HG03095 (cell line): ENCODE data around the gene RPS4Y2.

Experiments
- ATAC-seq: cut with Tn5 transposase; IDR thresholded peaks from one replicate; pipeline ENCODE4 v1.9.1; 2021; ENCODE audit warnings: moderate library complexity; ENCODE audit not compliant: unreplicated experiment

The RPS4Y2 gene

GRCh38 chrY:20755808-20756207 lies at the start of gene RPS4Y2:
Gene RPS4Y2, plus strand, starts transcription at chrY:20756108. Its CDS starts 56 bp downstream, at chrY:20756164.
- no peak for ATAC-seq

DNA sequence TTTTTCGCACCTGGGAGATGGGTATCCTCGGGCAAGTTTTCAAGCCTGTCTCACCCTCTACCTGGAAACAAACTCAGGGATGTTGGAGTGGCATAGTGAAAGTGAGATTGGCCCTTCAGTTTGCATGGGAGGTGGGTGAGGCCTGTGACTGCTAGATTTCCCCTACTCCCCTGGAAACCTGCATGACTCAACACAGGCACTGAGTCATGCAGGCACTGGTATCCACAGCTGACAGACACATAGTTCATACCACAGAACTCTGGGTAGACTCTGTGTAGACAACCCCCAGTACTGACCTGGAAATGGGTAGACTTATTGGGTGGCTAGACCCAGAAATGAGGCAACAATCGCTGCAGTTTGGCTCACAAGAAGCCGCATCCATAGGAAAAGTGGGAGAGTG lies 41.5 kb upstream of the RPS4Y2 start:
- no peak for ATAC-seq

DNA sequence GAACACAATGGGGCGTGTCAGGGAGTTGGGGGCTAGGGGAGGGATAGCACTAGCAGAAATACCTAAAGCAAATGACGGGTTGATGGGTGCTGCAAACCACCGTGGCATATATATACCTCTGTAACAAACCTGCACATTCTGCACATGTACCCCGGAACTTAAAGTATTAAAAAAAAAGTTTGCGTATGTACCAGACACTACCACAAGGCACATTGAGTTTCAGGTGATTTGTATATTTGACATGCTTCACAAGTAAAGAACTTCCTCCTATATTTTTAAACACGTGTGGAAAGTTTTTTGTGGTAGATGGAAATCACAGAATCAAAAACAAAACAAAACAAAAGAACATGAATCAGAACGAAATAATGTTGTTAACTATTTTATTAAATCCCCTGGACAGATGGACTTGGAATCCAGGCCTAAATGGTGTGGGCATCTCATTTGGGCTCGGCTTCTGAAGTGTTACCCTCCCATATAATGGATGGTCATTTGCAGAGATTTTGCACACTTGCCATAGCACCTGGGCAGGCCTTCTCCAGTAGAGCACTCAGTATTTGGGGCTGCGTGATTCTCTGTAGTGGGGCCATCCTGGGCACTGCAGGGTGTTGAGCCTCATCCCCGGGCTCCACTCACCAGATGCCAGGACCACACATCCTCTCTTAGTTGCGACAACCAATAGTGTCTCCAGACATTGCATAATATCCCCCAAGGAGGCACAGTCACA lies 29.6 kb upstream of the RPS4Y2 start:
- no peak for ATAC-seq

- no peak for ATAC-seq
These were observed 20.7 kb upstream of the RPS4Y2 start for GRCh38 chrY:20735200-20735599.

GRCh38 chrY:20739806-20740205 lies 16.1 kb upstream of the RPS4Y2 start:
- ATAC-seq: no peak

DNA sequence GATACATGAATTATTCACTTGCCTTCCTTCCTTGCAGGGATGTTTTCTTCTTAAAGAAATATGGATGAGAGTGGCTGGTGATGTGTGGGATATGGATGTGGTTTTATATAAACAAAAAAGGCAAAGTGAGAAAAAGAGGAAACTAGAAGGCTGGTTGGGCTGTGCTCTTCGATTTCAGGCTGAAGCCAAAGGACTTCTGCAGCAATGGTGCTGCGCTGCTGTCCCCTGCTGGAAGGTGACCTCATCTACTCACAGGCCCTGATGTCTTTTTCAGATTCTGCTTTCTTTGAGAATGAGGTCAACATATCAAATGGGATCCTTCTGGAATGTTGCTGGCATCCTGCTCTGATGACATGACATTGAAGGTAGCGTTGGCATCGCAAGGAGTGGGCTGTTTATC lies 15.3 kb upstream of the RPS4Y2 start:
- ATAC-seq: no peak

GRCh38 chrY:20745060-20745459 lies 10.8 kb upstream of the RPS4Y2 start:
- no peak for ATAC-seq

GRCh38 chrY:20746919-20747318 lies 9.0 kb upstream of the RPS4Y2 start:
- ATAC-seq: no peak

DNA sequence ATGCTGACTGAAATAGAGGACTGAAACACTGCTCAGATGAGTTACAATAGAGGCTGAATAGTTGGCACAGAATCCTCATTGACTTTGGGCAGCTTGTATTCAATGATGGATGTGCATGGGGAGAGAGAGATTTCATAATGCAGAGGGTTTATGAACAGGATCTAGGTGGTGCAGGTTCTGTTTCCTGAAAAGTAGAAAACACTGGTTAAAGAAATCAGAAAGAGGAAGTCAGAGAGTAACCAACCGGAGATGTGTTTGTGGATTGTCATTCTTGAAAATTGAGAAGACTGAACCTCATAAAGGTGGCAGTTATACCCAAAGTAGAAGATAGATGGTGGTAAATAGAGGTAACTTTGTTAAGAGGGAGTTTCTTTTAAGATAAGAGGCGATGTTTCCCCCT lies 8.0 kb downstream of the RPS4Y2 start:
- ATAC-seq: no peak

- no peak for ATAC-seq
These were observed 9.2 kb downstream of the RPS4Y2 start for GRCh38 chrY:20765117-20765516.

GRCh38 chrY:20770755-20771154 lies 14.8 kb downstream of the RPS4Y2 start:
- no peak for ATAC-seq

- ATAC-seq: no peak
These were observed 20.2 kb downstream of the RPS4Y2 start for GRCh38 chrY:20776104-20776503.

DNA sequence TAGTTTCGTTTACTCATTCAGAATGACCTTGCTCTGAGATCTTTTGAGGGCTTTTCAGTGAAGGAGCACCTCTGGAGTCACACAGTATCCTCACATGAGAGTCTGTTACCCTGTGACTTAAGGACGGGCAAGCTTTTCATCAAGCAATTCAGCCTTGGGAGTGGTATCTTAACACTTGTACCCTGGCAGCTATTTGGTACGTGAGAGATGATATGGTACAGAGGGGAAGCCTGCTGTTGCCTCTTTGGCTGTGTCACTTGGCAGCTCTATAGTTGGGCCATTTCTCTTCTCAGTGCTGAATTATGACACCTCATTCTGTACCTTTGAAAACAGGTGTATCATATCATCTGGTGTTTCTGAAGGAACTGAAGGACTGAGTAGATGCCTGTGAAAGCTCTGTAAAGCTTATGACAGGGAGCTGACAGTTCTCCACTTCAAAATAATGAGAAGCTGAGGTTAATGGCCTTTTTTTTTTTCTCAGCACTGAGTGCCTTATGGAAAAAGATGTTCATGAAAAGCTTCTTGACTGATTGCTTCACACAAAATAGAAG lies 24.3 kb downstream of the RPS4Y2 start:
- ATAC-seq: no peak

DNA sequence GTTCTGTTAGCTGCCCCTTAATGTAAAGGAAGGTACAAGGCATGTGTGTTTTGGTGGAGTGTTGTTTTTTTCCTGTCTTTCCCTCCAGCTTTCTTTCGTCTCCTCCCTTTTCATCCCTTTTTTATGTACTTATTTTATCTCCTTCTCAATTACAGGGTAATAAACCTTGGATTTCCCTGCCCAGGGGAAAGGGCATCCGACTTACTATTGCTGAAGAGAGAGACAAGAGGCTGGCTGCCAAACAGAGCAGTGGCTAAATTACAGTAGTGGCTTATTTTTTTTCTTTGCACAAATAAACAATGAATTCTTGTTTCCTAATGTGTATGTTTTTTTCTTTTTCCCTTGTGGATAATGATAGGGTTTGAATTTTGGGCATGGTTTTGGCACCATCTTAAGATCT lies 24.9 kb downstream of the RPS4Y2 start:
- ATAC-seq: no peak

- no peak for ATAC-seq
These were observed 25.5 kb downstream of the RPS4Y2 start for GRCh38 chrY:20781408-20781807.

GRCh38 chrY:20784965-20785364 lies 29.1 kb downstream of the RPS4Y2 start:
- no peak for ATAC-seq

DNA sequence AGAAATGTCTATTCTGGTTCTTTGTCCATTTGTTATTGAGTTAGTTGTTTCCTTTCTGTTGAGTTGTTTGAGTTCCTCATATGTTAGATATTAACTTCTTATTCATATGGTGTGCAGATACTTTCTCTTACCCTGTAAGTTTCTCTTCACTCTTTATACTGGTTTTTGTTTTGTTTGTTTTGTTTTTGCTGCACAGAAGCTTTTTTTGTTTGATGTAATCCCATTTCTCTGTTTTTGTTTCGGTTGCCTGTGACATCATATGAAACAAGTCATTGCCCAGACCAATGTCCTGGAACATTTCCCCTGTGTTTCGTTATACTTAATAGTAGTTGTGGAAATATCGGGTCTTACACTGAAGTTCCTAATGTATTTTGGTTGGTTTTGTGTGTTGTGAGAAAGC lies 31.2 kb downstream of the RPS4Y2 start:
- ATAC-seq: no peak

GRCh38 chrY:20798351-20799049 lies 42.6 kb downstream of the RPS4Y2 start:
- no peak for ATAC-seq

GRCh38 chrY:20802659-20803058 lies 46.8 kb downstream of the RPS4Y2 start:
- ATAC-seq: no peak

- ATAC-seq: no peak
These were observed 50.3 kb downstream of the RPS4Y2 start for GRCh38 chrY:20806243-20806642.

DNA sequence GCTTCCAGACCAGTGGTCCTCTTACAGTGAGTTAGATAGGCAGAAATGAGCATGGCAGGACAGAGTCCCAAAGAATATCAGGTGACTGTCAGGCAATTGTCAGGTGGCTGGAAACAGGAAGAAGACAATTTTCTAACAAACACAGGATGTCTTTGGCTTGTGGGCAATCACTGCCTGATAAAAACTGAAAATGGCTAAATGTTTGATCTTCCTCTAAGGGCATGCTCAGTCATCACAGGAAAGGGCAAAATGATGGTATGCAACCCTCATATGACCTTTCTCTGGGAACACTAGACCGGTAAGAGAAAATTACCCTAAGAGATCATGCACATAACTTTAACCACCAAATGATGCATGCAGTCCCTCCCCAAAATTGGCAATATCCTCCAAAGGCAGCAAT lies 57.6 kb downstream of the RPS4Y2 start:
- ATAC-seq: no peak

GRCh38 chrY:20814794-20815193 lies 58.9 kb downstream of the RPS4Y2 start:
- no peak for ATAC-seq
